Measurements from ENCODE around the gene IRF6.
A peak's percentile ranks its signal among the peaks of the same experiment; 100 is the strongest.

The IRF6 gene

DNA sequence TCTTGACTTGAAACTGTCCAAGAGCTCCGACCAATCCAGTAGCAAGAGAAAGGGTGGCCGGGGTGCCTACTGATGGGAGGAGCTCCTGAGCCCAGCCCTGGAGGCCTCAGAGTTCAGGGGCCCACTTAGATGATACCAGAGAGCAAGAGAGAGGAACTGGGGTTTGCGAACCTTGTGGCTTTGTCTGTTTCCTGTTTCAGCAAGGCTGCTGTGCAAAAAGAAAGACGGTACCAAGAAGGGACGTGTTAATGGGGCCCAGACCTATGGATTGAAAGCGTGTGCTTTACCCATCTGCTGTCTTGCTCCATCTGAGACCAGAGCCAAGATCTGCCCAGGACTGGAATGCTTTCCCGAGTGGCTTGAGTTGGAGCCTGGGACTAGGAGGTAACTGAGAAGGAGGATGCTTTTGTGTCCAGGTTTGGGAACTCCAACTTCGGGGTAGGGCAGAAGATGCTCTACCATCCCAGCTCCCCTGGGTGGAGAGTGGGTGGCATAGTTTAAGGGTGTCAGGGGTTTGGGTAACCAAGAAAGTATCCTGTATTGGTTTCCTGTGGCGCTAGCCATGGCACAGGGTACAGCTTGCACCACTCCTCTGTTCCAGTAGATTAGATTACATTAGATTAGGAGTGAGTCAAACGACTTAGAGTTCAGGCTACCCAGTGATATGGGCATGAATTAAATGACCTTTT lies 49.9 kb downstream of the IRF6 start, which contains the start of gene TRAF3IP3:
Gene TRAF3IP3 (plus strand): TSS at position 128 of the 689 bp plus-strand sequence. CDS start 3,987 bp downstream, outside the sequence.
- peak; percentile 59 for DNase-seq

DNA sequence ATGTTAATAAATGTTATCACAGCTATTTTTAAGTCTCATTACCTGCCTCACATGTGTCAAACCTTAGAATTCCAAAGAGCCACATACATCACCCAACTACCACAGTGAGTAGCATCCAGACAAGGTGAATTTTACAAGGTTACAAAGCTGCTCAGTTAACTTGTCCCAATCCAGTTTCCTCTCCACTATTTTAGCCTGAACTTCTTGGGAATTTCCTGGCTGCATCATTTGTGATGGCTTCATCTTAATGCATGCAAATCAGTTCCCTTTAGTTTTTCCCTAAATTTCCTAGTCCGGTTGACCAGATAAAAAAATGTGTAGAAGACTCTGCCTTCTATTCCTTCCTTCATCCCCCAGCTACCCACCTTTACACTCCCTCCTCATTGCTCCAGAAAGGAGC lies 50.7 kb downstream of the IRF6 start:
- no peak for DNase-seq

DNA sequence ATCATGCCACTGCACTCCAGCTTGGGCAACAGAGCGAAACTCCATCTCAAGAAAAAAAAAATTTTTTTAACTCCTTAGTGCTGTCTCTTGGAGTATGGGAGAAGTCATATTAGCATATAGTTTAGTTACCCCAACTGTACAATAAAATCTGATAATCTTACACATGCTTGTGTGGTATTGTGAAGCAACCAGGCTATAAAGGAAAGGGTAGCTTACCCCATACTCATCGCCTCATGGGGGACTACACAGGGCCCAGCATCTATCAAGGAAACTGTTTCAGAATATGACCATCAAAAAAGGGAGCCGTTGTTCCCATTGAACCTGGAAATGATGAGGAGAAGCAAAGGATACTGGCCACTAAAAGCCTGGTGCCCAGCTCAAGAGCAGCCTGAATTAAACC lies 53.1 kb downstream of the IRF6 start:
- DNase-seq = no peak

DNA sequence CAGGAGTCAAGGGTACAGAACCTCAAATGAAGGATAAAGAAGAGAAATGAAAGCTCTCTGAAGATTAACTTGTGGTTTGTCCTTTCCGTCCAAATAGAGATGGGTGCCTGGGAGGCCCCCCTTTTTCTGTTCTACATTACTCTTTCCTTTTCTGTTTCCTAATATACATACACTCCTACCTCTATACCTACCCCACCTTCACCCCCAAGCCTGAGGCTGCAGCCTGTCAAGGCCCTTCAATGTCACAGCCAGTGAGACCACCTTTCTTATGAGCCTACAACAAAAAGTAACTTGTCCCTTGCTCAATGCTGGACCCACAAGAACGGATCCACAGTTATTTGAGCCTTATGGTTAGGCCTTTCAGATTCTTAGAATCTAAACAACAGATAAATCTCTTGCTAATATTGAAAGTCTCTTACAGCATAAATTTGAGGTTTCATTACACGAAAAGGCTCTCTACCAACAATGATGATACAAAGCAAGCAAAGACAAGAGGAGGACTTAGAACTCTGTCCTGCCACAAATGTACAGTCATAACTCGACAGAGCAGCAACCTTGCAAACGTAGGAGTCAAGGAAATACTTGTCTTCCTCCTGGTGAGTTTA lies 54.2 kb downstream of the IRF6 start:
- no peak for DNase-seq

DNA sequence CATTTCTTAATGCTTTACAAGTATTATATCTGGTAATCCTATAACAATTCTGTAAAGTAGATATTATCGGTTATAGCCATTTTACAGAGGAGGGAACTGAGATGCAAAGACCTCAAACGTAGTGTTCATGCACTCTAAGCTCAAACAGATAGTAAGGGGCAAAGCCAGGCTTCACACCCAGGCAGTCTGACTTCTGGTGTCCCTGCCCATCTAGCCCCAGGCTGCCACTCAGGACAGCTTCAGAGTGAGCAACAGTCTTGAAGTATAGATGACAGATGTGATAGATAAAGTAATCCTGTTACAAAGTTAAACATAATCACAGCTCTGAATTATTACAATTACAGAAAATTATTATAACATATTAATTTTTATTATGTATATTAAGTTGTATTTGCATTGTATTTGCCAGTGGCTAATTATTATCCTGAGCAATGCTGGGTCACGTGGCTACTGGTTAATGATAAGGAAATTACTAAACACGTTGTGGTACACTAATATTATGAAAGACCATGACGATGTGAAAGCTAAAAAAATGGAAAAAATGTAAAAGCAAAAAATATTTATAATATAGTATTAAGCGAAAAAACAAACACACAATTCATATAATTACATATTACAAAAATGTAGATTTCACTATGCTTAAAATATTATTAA lies 56.1 kb downstream of the IRF6 start:
- DNase-seq = no peak

DNA sequence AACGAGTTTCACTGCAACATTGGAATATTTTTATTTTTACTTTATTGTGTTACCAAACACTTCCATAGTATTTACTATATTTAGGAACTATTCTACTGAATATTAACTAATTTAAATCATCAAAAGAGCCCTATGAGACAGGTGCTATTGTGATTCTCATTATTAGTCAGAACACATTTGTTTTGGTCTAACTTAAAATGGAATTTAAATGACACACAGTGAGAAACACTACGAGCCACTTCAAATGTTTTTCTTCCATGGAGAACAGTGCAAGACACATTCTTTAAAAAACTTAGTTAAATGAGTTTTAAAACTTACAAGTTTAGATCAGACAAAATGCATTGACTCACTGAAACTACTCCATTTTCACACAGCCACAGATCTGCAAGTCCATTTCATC lies 56.7 kb downstream of the IRF6 start:
- DNase-seq = no peak

DNA sequence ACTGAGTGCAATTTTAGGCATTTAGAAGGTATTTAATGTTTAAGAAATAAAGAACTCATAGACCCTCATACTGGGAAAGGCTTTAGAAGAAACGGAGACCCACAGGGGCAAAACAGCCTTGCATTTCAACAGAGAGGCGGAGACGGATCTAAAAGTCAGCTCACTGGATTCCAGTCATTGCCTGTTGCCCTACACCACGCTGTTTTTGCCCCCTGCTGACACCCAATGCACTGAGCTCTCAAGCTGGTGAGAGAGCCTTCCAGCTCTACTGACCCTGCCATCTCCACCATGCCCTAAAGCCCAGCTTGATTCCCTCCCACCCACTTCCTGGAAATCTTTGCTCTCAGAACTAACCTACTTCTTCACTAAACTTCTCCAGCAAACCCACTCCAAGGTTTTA lies 57.3 kb downstream of the IRF6 start:
- DNase-seq = no peak

DNA sequence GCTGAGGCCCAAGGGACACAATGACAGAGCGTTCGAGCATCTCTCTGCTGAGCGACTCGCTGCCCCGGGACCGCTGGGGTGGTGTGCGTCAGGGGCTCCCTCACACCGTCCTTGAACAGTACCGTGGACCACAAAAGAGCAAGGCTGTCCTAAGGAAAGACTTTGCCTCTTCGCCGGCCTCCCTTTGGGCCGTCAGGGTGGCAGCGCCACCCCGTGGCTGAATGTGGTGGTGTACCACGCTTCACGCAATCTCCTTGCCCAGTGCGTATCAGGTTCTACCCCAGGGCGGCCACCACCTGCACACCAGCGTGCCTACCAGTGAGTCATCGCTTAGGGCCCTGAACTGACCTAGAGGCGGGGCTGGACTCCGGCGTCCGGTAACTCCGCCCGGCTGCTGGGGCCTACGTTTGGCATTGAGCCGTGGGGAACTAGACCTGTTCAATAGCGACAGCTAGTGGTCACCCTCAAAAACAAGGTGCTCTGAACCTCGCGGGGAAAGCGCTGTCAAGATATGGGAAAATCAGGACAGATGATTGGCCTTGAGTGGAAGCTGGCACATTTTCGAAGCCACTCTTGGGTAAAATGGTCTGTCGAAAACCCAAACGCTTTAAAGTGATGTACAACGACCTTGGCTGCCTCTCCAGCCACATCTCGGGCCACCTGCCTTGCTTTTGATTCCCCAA lies 58.2 kb downstream of the IRF6 start:
- peak; percentile 95 for DNase-seq

DNA sequence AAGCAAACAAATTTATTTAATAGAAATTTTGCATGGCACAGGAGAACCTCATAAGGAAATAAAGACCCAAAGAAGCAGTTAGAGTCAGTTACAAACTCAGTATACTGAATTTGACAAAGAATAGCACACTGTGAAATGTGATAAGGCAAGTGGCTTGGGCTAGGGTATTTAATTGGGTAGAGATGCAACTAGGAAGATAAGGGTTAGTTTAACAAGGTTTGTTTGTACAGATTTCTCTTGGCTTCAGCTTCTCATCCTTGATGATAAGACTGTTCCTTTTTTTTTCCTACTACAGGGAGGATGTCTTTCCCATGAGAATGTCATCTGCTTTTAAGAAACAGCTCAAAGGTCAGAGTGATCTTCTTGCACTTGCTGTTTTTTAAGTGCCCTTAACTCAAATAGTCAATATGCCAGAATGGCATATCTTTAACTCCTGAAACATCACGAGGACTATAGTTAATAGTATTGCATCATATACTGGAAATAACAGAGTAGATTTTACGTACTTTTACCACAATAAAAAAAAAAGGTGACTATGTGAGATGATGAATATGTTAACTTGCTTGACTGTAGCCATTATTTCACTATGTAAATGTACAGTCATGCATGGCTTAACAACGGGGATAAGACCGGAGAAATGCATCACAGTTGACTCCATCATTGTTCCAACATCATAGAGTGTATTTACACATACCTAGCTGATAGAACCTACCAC lies 59.3 kb downstream of the IRF6 start:
- DNase-seq = peak; percentile 89

DNA sequence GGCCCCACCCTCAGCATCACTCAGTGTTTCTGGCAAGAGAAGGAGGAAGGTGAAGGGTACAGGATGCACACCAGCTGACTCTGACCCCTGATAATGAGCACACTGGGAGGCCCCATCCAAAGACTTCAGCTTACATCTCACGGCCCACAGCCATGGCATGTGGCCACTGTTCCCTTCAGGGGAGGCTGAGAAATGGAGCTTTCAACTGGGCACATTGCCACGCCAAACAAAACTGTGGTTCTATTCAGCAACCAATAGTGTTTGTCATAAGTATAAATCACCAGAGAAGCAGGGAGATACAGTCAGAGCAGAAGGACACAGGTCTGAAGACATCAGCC lies 62.8 kb downstream of the IRF6 start:
- DNase-seq = no peak

DNA sequence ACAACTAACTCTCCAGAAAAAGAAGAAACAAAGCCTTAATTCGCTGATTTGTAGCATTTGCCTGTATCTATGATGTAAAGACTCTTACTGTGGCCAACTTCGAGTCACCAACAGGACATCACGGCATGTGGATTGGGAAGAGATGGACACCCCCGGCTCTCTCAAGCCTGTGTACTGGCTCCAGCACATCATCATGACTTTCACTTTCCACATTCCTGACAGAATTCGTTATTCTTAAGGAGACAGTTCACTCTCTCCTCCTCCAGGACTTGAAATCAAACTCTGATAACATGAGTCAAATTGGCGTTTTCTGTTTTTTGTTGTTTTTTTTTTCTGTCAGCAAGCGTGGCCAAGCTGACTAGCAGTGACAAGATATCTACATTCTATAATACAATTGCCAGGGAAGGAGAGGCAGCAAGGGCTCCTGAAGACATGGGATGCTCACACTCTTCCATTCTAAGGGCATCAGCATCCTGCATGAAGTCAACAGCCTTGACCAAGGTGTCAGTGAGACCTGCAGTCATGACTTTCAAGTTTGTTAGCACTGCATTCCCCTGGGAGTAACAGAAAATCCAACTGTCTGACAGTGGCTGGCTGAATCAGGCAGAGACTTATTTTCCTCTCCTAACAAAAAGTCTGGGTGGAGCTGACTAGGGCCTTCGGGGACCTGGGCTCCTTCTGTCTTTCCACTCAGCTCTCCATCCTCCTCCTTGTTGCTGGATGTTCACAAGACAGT lies 63.4 kb downstream of the IRF6 start:
- peak; percentile 17 for DNase-seq

DNA sequence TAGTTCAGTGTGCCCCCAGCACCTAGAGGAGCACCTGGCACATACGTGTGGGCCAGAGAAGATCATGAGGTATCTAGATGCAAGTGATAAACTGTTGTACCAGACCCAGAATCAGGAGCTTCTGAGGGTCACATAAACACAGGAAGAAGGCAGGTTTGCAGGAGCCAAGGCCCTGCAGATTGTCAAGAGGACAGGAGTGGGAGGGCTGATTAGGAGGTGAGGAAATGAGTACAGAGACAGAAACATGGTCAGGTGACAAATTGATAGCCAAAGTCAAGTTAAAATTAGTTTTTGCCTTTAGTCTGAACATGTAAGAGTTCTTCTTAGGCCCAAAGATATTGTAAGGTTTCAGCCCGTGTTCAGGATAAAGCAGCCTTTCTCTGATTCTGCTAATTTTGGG lies 64.1 kb downstream of the IRF6 start:
- DNase-seq = no peak

DNA sequence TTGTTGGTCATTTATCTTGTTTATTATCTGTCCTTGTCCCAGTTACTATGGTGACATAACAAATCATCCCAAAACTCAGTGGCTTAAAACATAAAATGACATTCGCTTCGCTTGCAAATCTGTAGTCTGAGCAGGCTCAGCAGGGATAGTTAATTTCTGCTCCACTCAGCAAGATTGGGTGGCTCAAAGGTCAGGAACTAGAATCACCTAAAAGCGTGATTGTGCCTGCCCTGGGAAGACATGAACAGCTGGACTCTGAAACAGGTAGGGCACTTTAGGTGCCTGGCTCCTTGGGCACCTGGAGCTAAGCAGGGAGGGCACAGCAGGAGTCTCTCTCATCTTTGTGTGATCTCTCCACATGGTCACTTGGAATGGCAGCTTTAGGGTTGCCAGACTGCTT lies 64.7 kb downstream of the IRF6 start:
- no peak for DNase-seq

DNA sequence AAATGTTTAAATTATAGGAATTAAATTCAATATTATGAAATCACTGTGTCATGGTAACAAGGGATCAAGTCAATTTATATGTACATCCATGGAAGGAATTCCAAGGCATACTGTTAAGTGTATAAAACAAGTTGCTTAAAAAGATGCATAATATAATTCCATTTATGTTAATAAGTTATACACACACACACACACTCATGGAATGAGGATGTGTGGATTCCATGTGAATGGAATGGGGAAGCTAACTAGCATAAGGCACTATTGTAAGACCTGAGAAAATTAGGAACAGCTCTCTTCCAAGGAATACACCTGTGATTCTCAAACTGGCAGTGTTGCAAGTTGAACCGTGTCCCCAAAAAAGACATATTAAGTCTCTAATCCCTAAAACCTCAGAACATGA lies 67.7 kb downstream of the IRF6 start:
- DNase-seq = no peak

DNA sequence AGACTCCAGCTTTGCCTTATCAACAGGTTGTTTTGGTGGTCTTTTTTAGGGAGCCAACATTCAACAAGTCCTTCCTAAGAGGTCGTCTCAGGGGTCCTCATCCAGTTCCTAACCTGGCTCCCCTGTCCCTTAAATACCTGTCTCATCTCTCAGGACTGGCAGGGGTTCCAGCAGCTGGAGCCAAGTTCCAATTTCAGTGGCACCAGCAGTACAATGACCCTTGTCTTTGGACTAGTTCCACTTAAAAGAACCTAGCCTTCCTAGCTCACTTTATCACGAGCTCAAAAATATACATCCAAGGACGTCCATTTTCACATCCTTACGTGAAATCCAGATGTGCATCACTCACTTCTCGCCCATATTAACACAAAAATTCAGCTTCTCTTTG lies 68.8 kb downstream of the IRF6 start:
- no peak for DNase-seq

DNA sequence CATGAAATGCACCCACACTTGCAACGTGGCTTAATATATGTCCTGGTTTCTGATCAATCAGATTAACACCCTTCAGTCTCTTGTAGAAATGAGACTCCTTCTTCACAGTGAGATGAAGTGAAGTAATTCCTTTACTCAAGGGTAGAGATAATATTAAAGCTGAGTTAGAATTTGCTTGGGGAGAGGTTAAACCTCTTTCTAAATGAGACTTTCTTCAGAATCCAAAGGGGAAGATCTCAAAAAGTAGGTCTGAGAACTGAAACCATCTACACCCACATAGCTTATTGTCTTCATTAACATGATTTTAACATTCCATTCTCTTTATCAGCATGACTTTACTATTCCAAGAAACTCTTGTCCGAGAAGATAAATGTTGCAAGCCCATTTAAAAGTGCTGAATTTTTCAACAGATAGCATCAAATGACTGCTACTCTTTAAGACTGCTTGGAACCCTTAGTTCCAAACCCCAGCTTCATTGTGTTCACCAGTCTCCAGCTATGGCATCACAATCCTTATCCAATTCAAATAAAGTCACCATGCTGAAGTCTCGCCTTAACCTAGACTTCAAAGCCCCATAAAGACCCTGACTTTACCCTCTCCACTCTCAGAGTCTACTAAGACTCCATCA lies 69.3 kb downstream of the IRF6 start:
- DNase-seq = peak; percentile 13
